ENCODE data around the gene KRT6A.

DNA sequence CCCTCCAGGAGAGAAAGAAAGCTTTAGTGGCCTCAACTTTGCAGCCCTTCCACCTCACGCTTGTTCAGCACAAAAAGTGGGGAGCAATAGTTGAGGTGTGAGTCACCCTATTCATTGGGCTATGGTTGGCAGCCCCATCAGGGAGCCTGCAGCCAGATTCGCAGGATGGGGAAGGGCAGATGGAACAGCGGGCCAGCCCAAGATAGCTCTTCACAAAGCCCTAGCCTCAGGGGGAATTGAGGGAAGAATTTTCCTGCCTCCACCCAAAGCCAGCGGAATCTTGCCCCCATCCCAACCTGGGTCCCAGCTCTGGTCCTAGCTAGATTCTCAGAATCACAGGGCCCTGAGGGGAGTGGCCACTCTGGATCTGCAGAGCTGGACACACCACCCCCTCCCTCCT is 30.8 kb upstream of the KRT6A start:
- TF ChIP-seq, protein P1, sequence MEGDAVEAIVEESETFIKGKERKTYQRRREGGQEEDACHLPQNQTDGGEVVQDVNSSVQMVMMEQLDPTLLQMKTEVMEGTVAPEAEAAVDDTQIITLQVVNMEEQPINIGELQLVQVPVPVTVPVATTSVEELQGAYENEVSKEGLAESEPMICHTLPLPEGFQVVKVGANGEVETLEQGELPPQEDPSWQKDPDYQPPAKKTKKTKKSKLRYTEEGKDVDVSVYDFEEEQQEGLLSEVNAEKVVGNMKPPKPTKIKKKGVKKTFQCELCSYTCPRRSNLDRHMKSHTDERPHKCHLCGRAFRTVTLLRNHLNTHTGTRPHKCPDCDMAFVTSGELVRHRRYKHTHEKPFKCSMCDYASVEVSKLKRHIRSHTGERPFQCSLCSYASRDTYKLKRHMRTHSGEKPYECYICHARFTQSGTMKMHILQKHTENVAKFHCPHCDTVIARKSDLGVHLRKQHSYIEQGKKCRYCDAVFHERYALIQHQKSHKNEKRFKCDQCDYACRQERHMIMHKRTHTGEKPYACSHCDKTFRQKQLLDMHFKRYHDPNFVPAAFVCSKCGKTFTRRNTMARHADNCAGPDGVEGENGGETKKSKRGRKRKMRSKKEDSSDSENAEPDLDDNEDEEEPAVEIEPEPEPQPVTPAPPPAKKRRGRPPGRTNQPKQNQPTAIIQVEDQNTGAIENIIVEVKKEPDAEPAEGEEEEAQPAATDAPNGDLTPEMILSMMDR (IDR thresholded peaks at IDR 0.05): no peak
- no peak for TF ChIP-seq EZH2phosphoT487 (IDR thresholded peaks at IDR 0.05)
- TF ChIP-seq EZH2 (IDR thresholded peaks at IDR 0.05): no peak

Data from neural progenitor cell (in vitro differentiated cells).